ENCODE results near the gene XXYLT1.

GRCh38 chr3:195129644-195130492, 141.1 kb downstream of the XXYLT1 start:
- no peak for TF ChIP-seq CTCF (IDR thresholded peaks at IDR 0.05)
- TF ChIP-seq POLR2A (IDR thresholded peaks at IDR 0.05): no peak
